Neural cell (in vitro differentiated cells): ENCODE measurements around the gene HLCS. TPM values are rescaled to one million over a fixed set of nuclear protein-coding genes. Genes with fewer than 3 reads are reported as not detected.

ENCODE experiments used
- H2AFZ ChIP-seq: fragments of 200-600, 300-800 bp; sonication (generic), shearing (Covaris generic); 2 replicates; pipeline ENCODE4 v1.6.0; 2014; ENCODE audit warnings: low read depth, mild to moderate bottlenecking, antibody characterized with exemption, low read length, moderate library complexity
- H3F3A ChIP-seq: fragments of 200-600 bp; shearing (Covaris generic); 2 replicates; pipeline ENCODE4 v1.6.1; 2016; ENCODE audit warnings: mild to moderate bottlenecking, moderate library complexity, mixed read lengths, antibody characterized with exemption, low read length; ENCODE audit not compliant: insufficient read depth, poor library complexity, severe bottlenecking
- H3K27ac ChIP-seq: fragments of 200-600, 300-800 bp; sonication (generic), shearing (Covaris generic); 2 replicates; pipeline ENCODE4 v1.5.1; 2014; ENCODE audit warnings: mild to moderate bottlenecking, low read length, moderate library complexity
- H3K27me3 ChIP-seq: fragments of 300-800, 200-600 bp; sonication (generic), shearing (Covaris generic); 2 replicates; pipeline ENCODE4 v1.6.0; 2014; ENCODE audit warnings: mild to moderate bottlenecking, low read depth, low read length, moderate library complexity; ENCODE audit not compliant: insufficient read depth
- H3K36me3 ChIP-seq: fragments of 300-800, 200-600 bp; sonication (generic), shearing (Covaris generic); 2 replicates; pipeline ENCODE4 v1.5.1; 2014; ENCODE audit warnings: mild to moderate bottlenecking, antibody characterized with exemption, low read length, moderate library complexity; ENCODE audit not compliant: insufficient read depth
- H3K4me2 ChIP-seq: fragments of 300-800, 200-600 bp; sonication (generic), shearing (Covaris generic); 2 replicates; pipeline ENCODE4 v1.6.0; 2014; ENCODE audit warnings: mild to moderate bottlenecking, low read length
- H3K4me3 ChIP-seq: fragments of 300-800, 200-600 bp; sonication (generic), shearing (Covaris generic); 2 replicates; pipeline ENCODE4 v1.5.1; 2014; ENCODE audit warnings: mild to moderate bottlenecking, low read length, moderate library complexity
- H3K79me2 ChIP-seq: fragments of 200-600 bp; shearing (Covaris generic); replicated peaks from 2 replicates; pipeline ENCODE4 v1.6.0; 2014; ENCODE audit warnings: mild to moderate bottlenecking, low read length, moderate library complexity; ENCODE audit not compliant: insufficient read depth
- H3K9ac ChIP-seq: fragments of 300-800, 200-600 bp; sonication (generic), shearing (Covaris generic); 2 replicates; pipeline ENCODE4 v1.6.1; 2016; ENCODE audit warnings: mild to moderate bottlenecking, low read length, mixed read lengths
- H3K9me2 ChIP-seq: fragments of 200-600 bp; shearing (Covaris generic); 2 replicates; pipeline ENCODE4 v1.6.1; 2016; ENCODE audit warnings: mild to moderate bottlenecking, low read length, mixed read lengths; ENCODE audit not compliant: insufficient read depth
- H3K9me3 ChIP-seq: fragments of 200-600, 300-800 bp; sonication (generic), shearing (Covaris generic); 2 replicates; pipeline ENCODE4 v1.6.1; 2016; ENCODE audit warnings: mild to moderate bottlenecking, mixed run types, low read length, moderate library complexity, mixed read lengths
- H4K20me1 ChIP-seq: fragments of 200-600 bp; shearing (Covaris generic); 2 replicates; pipeline ENCODE4 v1.6.1; 2016; ENCODE audit warnings: mild to moderate bottlenecking, mixed run types; ENCODE audit not compliant: insufficient read depth
- CTCF ChIP-seq: fragments of 450-650 bp; IDR thresholded peaks from 2 replicates; pipeline ENCODE4 v1.5.1; 2014; ENCODE audit warnings: antibody characterized with exemption, mild to moderate bottlenecking, moderate library complexity; ENCODE audit not compliant: poor library complexity, severe bottlenecking
- EP300 ChIP-seq: fragments of 450-650 bp; conservative IDR thresholded peaks from 2 replicates; pipeline ENCODE4 v1.6.1; 2014; ENCODE audit warnings: antibody characterized with exemption, mild to moderate bottlenecking, moderate library complexity; ENCODE audit not compliant: poor library complexity, severe bottlenecking
- EZH2 ChIP-seq: fragments of 200-600, 300-800 bp; shearing (Covaris generic), sonication (generic); IDR thresholded peaks from 2 replicates; pipeline ENCODE4 v1.6.1; 2014; ENCODE audit warnings: antibody characterized with exemption, low read length, borderline replicate concordance, mild to moderate bottlenecking; ENCODE audit not compliant: insufficient read depth, poor library complexity, severe bottlenecking
- MXI1 ChIP-seq: fragments of 450-650 bp; conservative IDR thresholded peaks from 2 replicates; pipeline ENCODE4 v1.6.1; 2014; ENCODE audit warnings: antibody characterized with exemption, mild to moderate bottlenecking; ENCODE audit not compliant: poor library complexity, severe bottlenecking
- POLR2AphosphoS5 ChIP-seq: IDR thresholded peaks from 2 replicates; pipeline ENCODE4 v1.6.1; 2012
- RAD21 ChIP-seq: fragments of 450-650 bp; conservative IDR thresholded peaks from 2 replicates; pipeline ENCODE4 v1.6.1; 2014; ENCODE audit warnings: antibody characterized with exemption, mild to moderate bottlenecking, moderate library complexity
- REST ChIP-seq: IDR thresholded peaks from 2 replicates; pipeline ENCODE4 v1.6.1; 2012; ENCODE audit warnings: borderline replicate concordance
- SMC3 ChIP-seq: fragments of 450-650 bp; conservative IDR thresholded peaks from 2 replicates; pipeline ENCODE4 v1.6.1; 2014; ENCODE audit warnings: antibody characterized with exemption, mild to moderate bottlenecking, moderate library complexity; ENCODE audit not compliant: poor library complexity
- TAF1 ChIP-seq: IDR thresholded peaks from 2 replicates; pipeline ENCODE4 v1.6.1; 2012; ENCODE audit warnings: low read depth
- polyA plus RNA-seq: library from polyadenylated mRNA; depleted of rRNA; stranded (reverse); fragments of >200 nt; gene quantifications from 2 replicates; pipeline ENCODE4 v1.2.3, GENCODE V29; 2014

Gene HLCS
- polyA plus RNA-seq, 1 donor from 2014 or later: 12.1 TPM

GRCh38 chr21:36759348-36760083 is 207.0 kb downstream of the HLCS start:
- H2AFZ ChIP-seq: no peak overlapping the region
- H4K20me1 ChIP-seq: no peaks in the 10 kb centered on the region
- no peak overlapping the region for H3K27ac ChIP-seq
- no peaks in the 10 kb centered on the region for H3K79me2 ChIP-seq
- no peak overlapping the region for H3K9ac ChIP-seq
- H3K27me3 ChIP-seq: no peaks in the 10 kb centered on the region
- no peaks in the 10 kb centered on the region for H3K9me3 ChIP-seq
- no peak overlapping the region for H3K4me2 ChIP-seq
- H3K4me3 ChIP-seq: no peak overlapping the region
- no peaks in the 10 kb centered on the region for H3K9me2 ChIP-seq
- H3F3A ChIP-seq: no peaks in the 10 kb centered on the region
- TF ChIP-seq TAF1: no peak
- TF ChIP-seq CTCF: no peak
- no peak for TF ChIP-seq EZH2
- TF ChIP-seq SMC3: no peak
- TF ChIP-seq REST: no peak
- no peak for TF ChIP-seq RAD21
- TF ChIP-seq EP300: no peak
- no peak for TF ChIP-seq MXI1
- TF ChIP-seq POLR2AphosphoS5: no peak
- H3K36me3 ChIP-seq: no peaks in the 10 kb centered on the region

GRCh38 chr21:36757196-36757595 is 209.3 kb downstream of the HLCS start:
- Histone ChIP-seq H3K9ac (no peak overlapping the region), H3K9me2 (no peaks in the 10 kb centered on the region), H3F3A (no peaks in the 10 kb centered on the region), H3K27ac (no peak overlapping the region), H3K36me3 (no peaks in the 10 kb centered on the region), H3K79me2 (no peaks in the 10 kb centered on the region), H3K4me2 (no peak overlapping the region), H3K9me3 (no peaks in the 10 kb centered on the region), H3K4me3 (no peak overlapping the region), H4K20me1 (no peaks in the 10 kb centered on the region), H2AFZ (no peak overlapping the region), H3K27me3 (no peaks in the 10 kb centered on the region)
- no peak for TF ChIP-seq RAD21
- no peak for TF ChIP-seq CTCF
- no peak for TF ChIP-seq EP300
- no peak for TF ChIP-seq REST
- no peak for TF ChIP-seq EZH2
- TF ChIP-seq SMC3: no peak
- no peak for TF ChIP-seq TAF1
- TF ChIP-seq MXI1: no peak
- no peak for TF ChIP-seq POLR2AphosphoS5
